Skeletal muscle tissue (tissue), 4 donors: Measurements from ENCODE around the gene UST. TPM values are rescaled to one million over a fixed set of nuclear protein-coding genes. Genes with fewer than 3 reads are reported as not detected.
"Not testable (repeated sequence)": the region's sequence is repeated elsewhere in the genome, so short reads cannot be mapped to it uniquely, and the experiment has no call there.

Source experiments
- H3K27ac ChIP-seq: one replicate; pipeline ENCODE4 v1.7.0; 2013; ENCODE audit warnings: mild to moderate bottlenecking, low read depth, low read length, inconsistent platforms
- H3K27me3 ChIP-seq, 3 donors: one replicate each; pipeline ENCODE4 v1.7.0; 2013; ENCODE audit warnings: low read length in 3 of 3; ENCODE audit not compliant: control insufficient read depth in 3 of 3, insufficient read depth in 3 of 3
- H3K36me3 ChIP-seq, 3 donors: one replicate each; pipeline ENCODE4 v1.7.0; 2013; ENCODE audit warnings: low read length in 3 of 3; ENCODE audit not compliant: control insufficient read depth in 3 of 3, insufficient read depth in 3 of 3
- H3K4me1 ChIP-seq, 3 donors: one replicate each; pipeline ENCODE4 v1.7.0; 2013; ENCODE audit warnings: low read length in 3 of 3, mild to moderate bottlenecking in 3 of 3; ENCODE audit not compliant: control insufficient read depth in 3 of 3, insufficient read depth in 3 of 3
- H3K4me3 ChIP-seq, 3 donors: one replicate each; pipeline ENCODE4 v1.7.0; 2013; ENCODE audit warnings: low read length in 3 of 3
- H3K9ac ChIP-seq, 3 donors: one replicate each; pipeline ENCODE4 v1.7.0; 2013; ENCODE audit warnings: low read length in 3 of 3, mild to moderate bottlenecking in 3 of 3, moderate library complexity in 2 of 3, low read depth in 1 of 3
- H3K9me3 ChIP-seq, 3 donors: one replicate each; pipeline ENCODE4 v1.7.0; 2013; ENCODE audit warnings: low read length in 3 of 3; ENCODE audit not compliant: control insufficient read depth in 3 of 3
- total RNA-seq: library from RNA; depleted of rRNA; stranded (reverse); fragments of >200 nt; gene quantifications from one replicate; pipeline ENCODE4 v1.2.3, GENCODE V29; 2014
- donor health status: Osteomylitis.

The UST gene
- total RNA-seq, 1 donor from 2014 or later = 14.6 TPM

GRCh38 chr6:148776321-148777308, 29.8 kb downstream of the UST start:
- H3K9me3 ChIP-seq = no peaks in the 10 kb centered on the region
- H3K4me3 ChIP-seq = no peak overlapping the region
- H3K9ac ChIP-seq = no peak overlapping the region
- H3K27me3 ChIP-seq = no peaks in the 10 kb centered on the region
- no peaks in the 10 kb centered on the region for H3K4me1 ChIP-seq
- no peaks in the 10 kb centered on the region for H3K36me3 ChIP-seq
- H3K27ac ChIP-seq = peak overlapping the region; percentile 23

- Histone ChIP-seq H3K4me3 (no peak overlapping the region), H3K27ac (no peak overlapping the region), H3K9me3 (no peaks in the 10 kb centered on the region), H3K9ac (no peak overlapping the region), H3K4me1 (no peaks in the 10 kb centered on the region), H3K27me3 (no peaks in the 10 kb centered on the region), H3K36me3 (no peaks in the 10 kb centered on the region)
Observed at GRCh38 chr6:148779142-148779562, 32.3 kb downstream of the UST start.

- H3K27me3 ChIP-seq, H3K9ac ChIP-seq, H3K9me3 ChIP-seq, H3K4me3 ChIP-seq, H3K27ac ChIP-seq, H3K36me3 ChIP-seq, H3K4me1 ChIP-seq: not testable (repeated sequence)
Observed at GRCh38 chr6:148780423-148780822, 33.6 kb downstream of the UST start.

- H3K9ac ChIP-seq = no peak overlapping the region
- H3K4me1 ChIP-seq = no peaks in the 10 kb centered on the region
- no peak overlapping the region for H3K27ac ChIP-seq
- H3K4me3 ChIP-seq = no peak overlapping the region
- no peaks in the 10 kb centered on the region for H3K9me3 ChIP-seq
- H3K27me3 ChIP-seq = no peaks in the 10 kb centered on the region
- H3K36me3 ChIP-seq = no peaks in the 10 kb centered on the region
Observed at GRCh38 chr6:148780918-148781436, 34.1 kb downstream of the UST start.

GRCh38 chr6:148789948-148790347, 43.1 kb downstream of the UST start:
- H3K4me3 ChIP-seq = no peak overlapping the region
- no peaks in the 10 kb centered on the region for H3K27me3 ChIP-seq
- H3K4me1 ChIP-seq = no peaks in the 10 kb centered on the region
- H3K27ac ChIP-seq = no peak overlapping the region
- peaks cover 0 to 2% (median 0%) of the 10 kb centered on the region in 3 donors for H3K9me3 ChIP-seq
- H3K36me3 ChIP-seq = no peaks in the 10 kb centered on the region
- no peak overlapping the region for H3K9ac ChIP-seq

- H3K4me3 ChIP-seq = no peak overlapping the region
- H3K36me3 ChIP-seq = no peaks in the 10 kb centered on the region
- no peak overlapping the region for H3K27ac ChIP-seq
- no peaks in the 10 kb centered on the region for H3K27me3 ChIP-seq
- H3K9ac ChIP-seq = no peak overlapping the region
- H3K4me1 ChIP-seq = no peaks in the 10 kb centered on the region
- H3K9me3 ChIP-seq = peaks cover 0 to 2% (median 0%) of the 10 kb centered on the region in 3 donors
Observed at GRCh38 chr6:148790404-148790803, 43.6 kb downstream of the UST start.

GRCh38 chr6:148790817-148791216, 44.0 kb downstream of the UST start:
- Histone ChIP-seq H3K36me3 (no peaks in the 10 kb centered on the region), H3K4me3 (no peak overlapping the region), H3K27me3 (no peaks in the 10 kb centered on the region), H3K9me3 (peaks cover 0 to 2% (median 0%) of the 10 kb centered on the region in 3 donors), H3K4me1 (no peaks in the 10 kb centered on the region), H3K27ac (no peak overlapping the region), H3K9ac (no peak overlapping the region)

GRCh38 chr6:148791372-148791771, 44.5 kb downstream of the UST start:
- Histone ChIP-seq H3K4me1 (no peaks in the 10 kb centered on the region), H3K9ac (no peak overlapping the region), H3K4me3 (no peak overlapping the region), H3K27me3 (no peaks in the 10 kb centered on the region), H3K27ac (no peak overlapping the region), H3K9me3 (peaks cover 0 to 2% (median 0%) of the 10 kb centered on the region in 3 donors), H3K36me3 (no peaks in the 10 kb centered on the region)

- peaks cover 0 to 2% (median 0%) of the 10 kb centered on the region in 3 donors for H3K9me3 ChIP-seq
- H3K4me3 ChIP-seq = no peak overlapping the region
- H3K27ac ChIP-seq = no peak overlapping the region
- no peaks in the 10 kb centered on the region for H3K27me3 ChIP-seq
- no peaks in the 10 kb centered on the region for H3K4me1 ChIP-seq
- H3K9ac ChIP-seq = no peak overlapping the region
- no peaks in the 10 kb centered on the region for H3K36me3 ChIP-seq
Observed at GRCh38 chr6:148793721-148794120, 46.9 kb downstream of the UST start.

- Histone ChIP-seq H3K27me3 (no peaks in the 10 kb centered on the region), H3K4me1 (no peaks in the 10 kb centered on the region), H3K27ac (no peak overlapping the region), H3K4me3 (no peak overlapping the region), H3K9ac (no peak overlapping the region), H3K36me3 (no peaks in the 10 kb centered on the region), H3K9me3 (peaks cover 0 to 2% (median 0%) of the 10 kb centered on the region in 3 donors)
Observed at GRCh38 chr6:148794797-148795196, 48.0 kb downstream of the UST start.
